ENCODE results near the gene COG5. TPM values are rescaled to one million over a fixed set of nuclear protein-coding genes. Genes with fewer than 3 reads are reported as not detected.

Gene COG5
- polyA plus RNA-seq, 3 donors, result 12.7 to 29.0 (median 28.1) TPM

GRCh38 chr7:107206706-107207105 lies 357.0 kb downstream of the COG5 start:
- intact Hi-C loops (cut with micrococcal nuclease), result loop anchor here in 1 of 2 donors (10.0 kb wide), 1 partner anchor 668 kb away; no protein-coding TSS in a partner anchor
- Histone ChIP-seq H3K27ac (ENCODE audit: low read depth in 1 of 2, low read length in 2 of 2) (no peak overlapping the region), H3K9ac (ENCODE audit: insufficient read depth, low read length, poor library complexity, severe bottlenecking) (no peak overlapping the region), H3K4me1 (ENCODE audit: control insufficient read depth in 1 of 2, insufficient read depth in 2 of 2, low read length in 2 of 2) (no peaks in the 10 kb centered on the region), H3K9me3 (replicated peaks in 1 of 2; ENCODE audit: control insufficient read depth in 1 of 2, insufficient read depth in 1 of 2, low read length in 2 of 2) (no peaks in the 10 kb centered on the region), H2AFZ (ENCODE audit: insufficient read depth, low read depth, low read length, poor library complexity, severe bottlenecking) (no peak overlapping the region), H3K36me3 (replicated peaks in 1 of 2; ENCODE audit: control insufficient read depth in 1 of 2, insufficient read depth in 2 of 2, low read length in 2 of 2) (peaks cover 76 to 97% of the 10 kb centered on the region in 2 donors), H4K20me1 (ENCODE audit: insufficient read depth, low read length) (peaks cover 17% of the 10 kb centered on the region), H3K27me3 (ENCODE audit: control insufficient read depth in 2 of 2, insufficient read depth in 2 of 2, low read length in 2 of 2) (no peaks in the 10 kb centered on the region), H3K4me2 (replicated peaks; ENCODE audit: extremely low read depth, low read length, poor library complexity, severe bottlenecking) (no peak overlapping the region), H3K79me2 (ENCODE audit: insufficient read depth, low read length) (no peaks in the 10 kb centered on the region), H3K4me3 (replicated peaks in 1 of 3; ENCODE audit: low read depth in 2 of 3, low read length in 3 of 3) (no peak overlapping the region)
- H3K9me3 Mint-ChIP-seq, result peaks cover 0 to 2% (median 0%) of the 10 kb centered on the region in 7 donors
- no peak for TF ChIP-seq CTCF (IDR thresholded peaks at IDR 0.05)
- H3K36me3 Mint-ChIP-seq, result peaks cover 72 to 88% of the 10 kb centered on the region in 2 donors
- H3K27me3 Mint-ChIP-seq (ENCODE audit: low read depth in 3 of 3), result no peaks in the 10 kb centered on the region
- H3K4me3 Mint-ChIP-seq, result no peak overlapping the region
- H3K4me1 Mint-ChIP-seq, result no peaks in the 10 kb centered on the region
- no CpG with 5 or more reads among the region's 3 CpGs for WGBS (ENCODE audit: insufficient coverage)
- H3K27ac Mint-ChIP-seq, result no peak overlapping the region
- no peak for DNase-seq

GRCh38 chr7:107206136-107206535 lies 357.6 kb downstream of the COG5 start:
- peaks cover 77 to 91% of the 10 kb centered on the region in 2 donors for H3K36me3 Mint-ChIP-seq

More at GRCh38 chr7:107206136-107206535, 357.6 kb downstream of the COG5 start:
- intact Hi-C loops (cut with micrococcal nuclease), result loop anchor here in 1 of 2 donors (10.0 kb wide), 1 partner anchor 669 kb away; no protein-coding TSS in a partner anchor
- Mint-ChIP-seq H3K27ac (no peak overlapping the region), H3K4me3 (no peak overlapping the region), H3K27me3 (ENCODE audit: low read depth in 3 of 3) (no peaks in the 10 kb centered on the region), H3K4me1 (no peaks in the 10 kb centered on the region), H3K9me3 (peaks cover 0 to 2% (median 0%) of the 10 kb centered on the region in 7 donors)
- H2AFZ ChIP-seq (ENCODE audit: insufficient read depth, low read depth, low read length, poor library complexity, severe bottlenecking), result no peak overlapping the region
- H4K20me1 ChIP-seq (ENCODE audit: insufficient read depth, low read length), result peaks cover 19% of the 10 kb centered on the region
- no peaks in the 10 kb centered on the region for H3K4me1 ChIP-seq (ENCODE audit: control insufficient read depth in 1 of 2, insufficient read depth in 2 of 2, low read length in 2 of 2)
- H3K4me2 ChIP-seq (replicated peaks; ENCODE audit: extremely low read depth, low read length, poor library complexity, severe bottlenecking), result no peak overlapping the region
- no peaks in the 10 kb centered on the region for H3K9me3 ChIP-seq (replicated peaks in 1 of 2; ENCODE audit: control insufficient read depth in 1 of 2, insufficient read depth in 1 of 2, low read length in 2 of 2)
- H3K36me3 ChIP-seq (replicated peaks in 1 of 2; ENCODE audit: control insufficient read depth in 1 of 2, insufficient read depth in 2 of 2, low read length in 2 of 2), result peaks cover 81 to 100% of the 10 kb centered on the region in 2 donors
- H3K4me3 ChIP-seq (replicated peaks in 1 of 3; ENCODE audit: low read depth in 2 of 3, low read length in 3 of 3), result no peak overlapping the region
- H3K9ac ChIP-seq (ENCODE audit: insufficient read depth, low read length, poor library complexity, severe bottlenecking), result no peak overlapping the region
- no peak for TF ChIP-seq CTCF (IDR thresholded peaks at IDR 0.05)
- H3K79me2 ChIP-seq (ENCODE audit: insufficient read depth, low read length), result no peaks in the 10 kb centered on the region
- DNase-seq, result no peak
- H3K27ac ChIP-seq (ENCODE audit: low read depth in 1 of 2, low read length in 2 of 2), result no peak overlapping the region
- WGBS (ENCODE audit: insufficient coverage), result no CpG with 5 or more reads among the region's 6 CpGs
- H3K27me3 ChIP-seq (ENCODE audit: control insufficient read depth in 2 of 2, insufficient read depth in 2 of 2, low read length in 2 of 2), result no peaks in the 10 kb centered on the region
